ENCODE data around the gene PPIF. TPM values are rescaled to one million over a fixed set of nuclear protein-coding genes. Genes with fewer than 3 reads are reported as not detected.
A peak's percentile ranks its signal among the peaks of the same experiment; 100 is the strongest.

PPIF gene
- total and polyA plus RNA-seq, 7 donors, result 26.4 to 74.9 (median 48.5) TPM

DNA sequence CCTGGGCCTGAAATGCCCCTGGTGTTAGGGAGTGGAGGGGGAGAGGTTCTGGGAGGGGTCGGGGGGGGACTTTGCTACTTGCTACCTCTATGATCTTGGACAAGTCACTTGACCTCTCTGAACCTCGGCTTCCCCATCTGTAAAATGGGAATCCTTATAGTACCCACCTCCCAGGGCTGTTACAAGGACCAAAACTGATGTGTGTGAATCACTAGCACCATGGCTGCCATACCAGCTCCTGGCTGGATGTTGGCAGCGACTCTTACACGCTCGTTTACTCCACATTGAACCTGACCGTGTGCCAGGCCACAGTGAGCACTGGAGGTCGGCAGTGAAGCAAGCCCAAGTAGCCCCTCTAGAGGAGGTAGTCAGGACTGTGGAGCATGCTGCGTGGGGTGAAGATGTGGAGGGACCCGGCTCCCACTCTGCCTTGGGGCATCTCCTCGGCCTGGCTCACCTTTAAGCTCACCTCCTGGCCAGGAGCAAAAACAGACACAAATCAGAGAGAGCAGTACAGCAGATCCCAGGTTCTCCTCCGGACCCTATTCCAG is 28.9 kb downstream of the PPIF start:
- Histone ChIP-seq H3K27ac (peak overlapping the region in 3 of 4 donors; percentile 36 to 53 (median 49)), H3K9me3 (no peaks in the 10 kb centered on the region), H3K27me3 (no peaks in the 10 kb centered on the region), H3K4me3 (no peak overlapping the region), H3K4me1 (peaks cover 3 to 50% (median 43%) of the 10 kb centered on the region in 4 donors), H3K36me3 (no peaks in the 10 kb centered on the region)
- DNase-seq, result peak; percentile 61
- 84 to 88% methylated on average over 11 of the region's 11 CpGs for WGBS, 2 donors
- intact Hi-C loops (cut with DNase I), result loop anchor here (10.0 kb wide), 3 partner anchors 229 to 829 kb away; partner anchors contain the start of gene ANXA11
- no peak for TF ChIP-seq EP300 (IDR thresholded peaks at IDR 0.05)
- TF ChIP-seq, protein P1, sequence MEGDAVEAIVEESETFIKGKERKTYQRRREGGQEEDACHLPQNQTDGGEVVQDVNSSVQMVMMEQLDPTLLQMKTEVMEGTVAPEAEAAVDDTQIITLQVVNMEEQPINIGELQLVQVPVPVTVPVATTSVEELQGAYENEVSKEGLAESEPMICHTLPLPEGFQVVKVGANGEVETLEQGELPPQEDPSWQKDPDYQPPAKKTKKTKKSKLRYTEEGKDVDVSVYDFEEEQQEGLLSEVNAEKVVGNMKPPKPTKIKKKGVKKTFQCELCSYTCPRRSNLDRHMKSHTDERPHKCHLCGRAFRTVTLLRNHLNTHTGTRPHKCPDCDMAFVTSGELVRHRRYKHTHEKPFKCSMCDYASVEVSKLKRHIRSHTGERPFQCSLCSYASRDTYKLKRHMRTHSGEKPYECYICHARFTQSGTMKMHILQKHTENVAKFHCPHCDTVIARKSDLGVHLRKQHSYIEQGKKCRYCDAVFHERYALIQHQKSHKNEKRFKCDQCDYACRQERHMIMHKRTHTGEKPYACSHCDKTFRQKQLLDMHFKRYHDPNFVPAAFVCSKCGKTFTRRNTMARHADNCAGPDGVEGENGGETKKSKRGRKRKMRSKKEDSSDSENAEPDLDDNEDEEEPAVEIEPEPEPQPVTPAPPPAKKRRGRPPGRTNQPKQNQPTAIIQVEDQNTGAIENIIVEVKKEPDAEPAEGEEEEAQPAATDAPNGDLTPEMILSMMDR (IDR thresholded peaks at IDR 0.05), result no peak
- no peak for TF ChIP-seq POLR2AphosphoS5 (IDR thresholded peaks at IDR 0.05)
- TF ChIP-seq POLR2A (IDR thresholded peaks at IDR 0.05), result no peak

DNA sequence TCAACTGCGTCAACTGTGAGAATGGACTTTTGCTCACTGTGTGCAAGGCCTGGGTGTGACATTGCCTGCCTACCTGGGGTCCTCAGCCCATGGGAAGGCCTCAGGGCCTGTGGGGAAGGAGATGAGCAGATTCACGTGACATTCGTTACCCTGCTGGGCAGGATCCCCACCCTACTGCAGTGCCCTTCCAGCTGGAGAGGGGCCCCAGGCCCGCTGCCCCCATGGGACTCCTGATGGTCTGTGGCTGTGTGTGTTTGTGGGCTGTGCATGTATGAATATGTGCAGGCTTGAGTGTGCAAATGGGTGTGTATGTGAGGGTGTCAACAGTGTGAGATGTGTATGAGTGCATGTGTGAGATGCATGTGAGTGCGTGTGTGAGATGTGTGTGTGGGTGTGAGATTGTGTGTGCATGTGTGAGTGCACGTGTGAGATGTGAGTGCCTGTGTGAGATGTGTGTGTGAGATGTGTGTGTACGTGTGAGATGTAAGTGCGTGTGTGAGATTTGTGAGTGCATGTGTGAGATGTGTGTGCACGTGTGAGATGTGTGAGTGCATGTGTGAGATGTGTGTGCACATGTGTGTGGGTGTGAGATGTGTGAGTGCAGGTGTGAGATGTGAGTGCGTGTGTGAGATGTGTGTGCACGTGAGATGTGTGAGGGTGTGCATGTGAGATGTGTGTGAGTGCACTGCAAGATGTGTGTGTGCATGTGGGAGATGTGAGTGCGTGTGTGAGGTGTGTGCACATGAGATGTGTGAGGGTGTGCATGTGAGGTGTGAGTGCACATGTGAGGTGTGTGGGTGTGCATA is 29.7 kb downstream of the PPIF start:
- DNase-seq, result peak; percentile 51
- peaks cover 3 to 58% (median 50%) of the 10 kb centered on the region in 4 donors for H3K4me1 ChIP-seq
- intact Hi-C loops (cut with DNase I), result loop anchor here (10.0 kb wide), 3 partner anchors 228 to 828 kb away; partner anchors contain the start of gene ANXA11

DNA sequence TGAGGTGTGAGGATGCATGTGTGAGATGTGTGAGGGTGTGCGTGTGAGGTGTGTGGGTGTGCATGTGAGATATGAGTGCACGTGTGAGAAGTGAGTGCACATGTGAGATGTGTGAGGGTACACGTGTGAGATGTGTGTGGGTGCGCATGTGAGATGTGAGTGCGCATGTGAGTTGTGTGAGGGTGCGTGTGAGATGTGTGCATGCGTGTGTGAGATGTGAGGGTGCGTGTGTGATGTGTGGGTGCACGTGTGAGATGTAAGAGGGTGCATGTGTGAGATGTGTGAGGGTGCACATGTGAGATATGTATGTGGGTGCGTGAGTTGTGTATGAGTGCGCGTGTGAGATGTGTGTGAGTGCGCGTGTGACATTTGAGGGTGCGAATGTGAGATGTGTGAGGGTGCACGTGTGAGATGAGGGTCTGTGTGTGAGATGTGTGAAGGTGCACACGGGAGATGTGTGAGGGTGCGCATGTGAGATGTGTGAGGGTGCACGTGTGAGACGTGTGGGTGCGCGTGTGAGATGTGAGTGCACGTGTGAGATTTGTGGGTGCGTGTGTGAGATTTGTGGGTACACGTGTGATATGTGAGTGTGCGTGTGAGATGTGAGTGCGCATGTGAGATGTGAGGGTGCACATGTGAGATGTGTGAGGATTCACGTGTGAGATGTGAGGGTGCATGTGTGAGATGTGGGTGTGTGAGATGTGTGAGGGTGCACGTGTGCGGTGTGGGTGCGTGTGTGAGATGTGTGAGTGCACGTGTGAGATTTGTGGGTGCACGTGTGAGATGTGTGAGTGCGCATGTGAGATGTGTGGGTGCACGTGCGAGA is 30.5 kb downstream of the PPIF start:
- TF ChIP-seq, protein P1 (IDR thresholded peaks at IDR 0.05), result no peak
- no peak for TF ChIP-seq EP300 (IDR thresholded peaks at IDR 0.05)
- TF ChIP-seq POLR2A (IDR thresholded peaks at IDR 0.05), result no peak
- TF ChIP-seq POLR2AphosphoS5 (IDR thresholded peaks at IDR 0.05), result no peak
- peak; percentile 55 for DNase-seq
- H3K27me3 ChIP-seq, result no peaks in the 10 kb centered on the region
- H3K4me1 ChIP-seq, result peaks cover 3 to 66% (median 58%) of the 10 kb centered on the region in 4 donors
- no peak overlapping the region for H3K4me3 ChIP-seq
- 94 to 95% methylated on average over 36 of the region's 36 CpGs for WGBS, 2 donors
- H3K9me3 ChIP-seq, result no peaks in the 10 kb centered on the region
- intact Hi-C loops (cut with DNase I), result loop anchor here (10.0 kb wide), 3 partner anchors 227 to 827 kb away; partner anchors contain the start of gene ANXA11
- no peaks in the 10 kb centered on the region for H3K36me3 ChIP-seq
- no peak overlapping the region for H3K27ac ChIP-seq

More for the DNA sequence above, 29.7 kb downstream of the PPIF start:
- Histone ChIP-seq H3K9me3 (no peaks in the 10 kb centered on the region), H3K4me3 (no peak overlapping the region), H3K36me3 (no peaks in the 10 kb centered on the region), H3K27ac (peak overlapping the region in 2 of 4 donors; percentile 49 to 53), H3K27me3 (no peaks in the 10 kb centered on the region)
- 96% methylated on average over 12 of the region's 12 CpGs for WGBS, 2 donors
- TF ChIP-seq POLR2A (IDR thresholded peaks at IDR 0.05), result no peak
- TF ChIP-seq EP300 (IDR thresholded peaks at IDR 0.05), result no peak

DNA sequence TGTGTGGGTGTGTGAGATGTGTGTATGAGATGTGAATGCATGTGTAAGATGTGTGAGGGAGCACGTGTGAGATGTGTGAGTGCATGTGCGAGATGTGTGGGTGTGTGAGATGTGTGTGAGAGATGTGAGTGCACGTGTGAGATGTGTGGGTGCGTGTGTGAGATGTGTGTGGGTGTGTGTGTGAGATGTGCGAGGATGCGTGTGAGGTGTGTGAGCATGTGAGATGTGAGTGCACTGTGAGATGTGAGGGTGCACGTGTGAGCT is 31.0 kb downstream of the PPIF start:
- Histone ChIP-seq H3K27me3 (no peaks in the 10 kb centered on the region), H3K27ac (peak overlapping the region in 1 of 4 donors; percentile 91), H3K36me3 (no peaks in the 10 kb centered on the region), H3K4me1 (peaks cover 3 to 72% (median 63%) of the 10 kb centered on the region in 4 donors), H3K4me3 (no peak overlapping the region), H3K9me3 (no peaks in the 10 kb centered on the region)
- 92 to 94% methylated on average over 7 of the region's 7 CpGs for WGBS, 2 donors
- intact Hi-C loops (cut with DNase I), result loop anchor here (10.0 kb wide), 3 partner anchors 226 to 826 kb away; partner anchors contain the start of gene ANXA11
- no peak for DNase-seq
- TF ChIP-seq POLR2AphosphoS5 (IDR thresholded peaks at IDR 0.05), result no peak
- no peak for TF ChIP-seq EP300 (IDR thresholded peaks at IDR 0.05)
- no peak for TF ChIP-seq POLR2A (IDR thresholded peaks at IDR 0.05)
- TF ChIP-seq, protein P1 (IDR thresholded peaks at IDR 0.05), result no peak
